Stomach (tissue), 9 donors: ENCODE data around the gene CALML4. TPM values are rescaled to one million over a fixed set of nuclear protein-coding genes. Genes with fewer than 3 reads are reported as not detected.

Source experiments
- DNase-seq, 2 donors: peaks; one replicate each; pipeline versions ENCODE4 v3.0.0 to v3.0.0-alpha.2; 2013 to 2019
- H3K27ac ChIP-seq, 5 donors: fragments of 200-600 bp in 4 of 5; sonication (generic) in 4 of 5; one replicate each; pipeline ENCODE4 v1.5.1; 2013 to 2019; ENCODE audit warnings: mild to moderate bottlenecking in 1 of 5, moderate library complexity in 1 of 5
- H3K27me3 ChIP-seq, 3 donors: fragments of 200-600 bp; sonication (generic); one replicate each; pipeline ENCODE4 v1.5.1; 2017 to 2019; ENCODE audit warnings: mixed run types in 1 of 3
- H3K36me3 ChIP-seq, 4 donors: fragments of 200-600 bp; sonication (generic); 1 replicate in 3 of 4; 2 replicates in 1 of 4; pipeline ENCODE4 v1.5.1; 2016 to 2019
- H3K4me1 ChIP-seq, 4 donors: fragments of 200-600 bp; sonication (generic); one replicate each; pipeline ENCODE4 v1.5.1; 2016 to 2019
- H3K4me3 ChIP-seq, 4 donors: fragments of 200-600 bp; sonication (generic) in 3 of 4; one replicate each; pipeline ENCODE4 v1.5.1; 2016 to 2019; ENCODE audit warnings: mild to moderate bottlenecking in 1 of 4
- H3K9me3 ChIP-seq, 4 donors: fragments of 200-600 bp; sonication (generic); one replicate each; pipeline ENCODE4 v1.5.1; 2016 to 2019
- CTCF ChIP-seq, 7 experiments: fragments of 450-650 bp in 4 of 7; fragments of 200-600 bp in 3 of 7; sonication (generic) in 3 of 7; IDR thresholded peaks; one replicate each; pipeline ENCODE4 v1.5.1; 2016 to 2019; ENCODE audit warnings: antibody characterized with exemption in 7 of 7, control low read depth in 2 of 7, mild to moderate bottlenecking in 1 of 7
- EP300 ChIP-seq: sonication (generic); formaldehyde crosslinking; IDR thresholded peaks from one replicate; pipeline ENCODE4 v1.6.1; 2017; ENCODE audit warnings: antibody characterized with exemption
- POLR2A ChIP-seq, 4 donors: fragments of 450-650 bp; IDR thresholded peaks; one replicate each; pipeline ENCODE4 v1.6.1; 2016; ENCODE audit warnings: antibody characterized with exemption in 4 of 4, control low read depth in 2 of 4, mild to moderate bottlenecking in 1 of 4, moderate library complexity in 1 of 4
- POLR2AphosphoS5 ChIP-seq, 3 donors: sonication (generic); formaldehyde crosslinking; IDR thresholded peaks; one replicate each; pipeline ENCODE4 v1.6.1; 2016; ENCODE audit warnings: antibody characterized with exemption in 3 of 3
- WGBS, 5 donors: extraction: QIAGEN DNeasy Blood & Tissue Kit in 3 of 5; methylation state at CpG; one replicate each; pipeline versions ENCODE4 v1.1.5 to v1.1.7; 2013 to 2018; 5-methylcytosine and 5-hydroxymethylcytosine counted together
- intact Hi-C: fragments of 100-400 bp; cut with DNase I; formaldehyde crosslinking; loops from one replicate; pipeline ENCODE4 v1.15.1; 2023; ENCODE audit warnings: low total_unique reads
- polyA plus RNA-seq, 3 donors: library from polyadenylated mRNA; stranded (reverse); fragments of 200-250 nt; gene quantifications; one replicate each; pipeline ENCODE4 v1.2.3, GENCODE V29; 2013
- total RNA-seq, 5 donors: library from RNA; depleted of rRNA; stranded (reverse); fragments of >200 nt; gene quantifications; one replicate each; pipeline versions ENCODE4 v1.1.0 to v1.2.3, GENCODE V29; 2014 to 2016
- donor health status: healthy with polysubstance abuse.
- donor health status: Bipolar disorder and iron deficiency.
- donor health status: healthy.

CALML4 gene
- total and polyA plus RNA-seq, 8 donors, result 7.6 to 24.3 (median 13.3) TPM

- 75 to 92% (median 82%) methylated on average over 1 of the region's 1 CpG for WGBS, 5 donors
- H3K4me1 ChIP-seq, result peaks cover 0 to 26% (median 6%) of the 10 kb centered on the region in 4 donors
- no peak overlapping the region for H3K27ac ChIP-seq
- peaks cover 0 to 47% (median 29%) of the 10 kb centered on the region in 4 donors for H3K36me3 ChIP-seq
- H3K9me3 ChIP-seq, result no peaks in the 10 kb centered on the region
- TF ChIP-seq POLR2A (IDR thresholded peaks at IDR 0.05) (no peak), EP300 (no peak), CTCF (IDR thresholded peaks at IDR 0.05) (no peak), POLR2AphosphoS5 (IDR thresholded peaks at IDR 0.05) (no peak)
- no peaks in the 10 kb centered on the region for H3K27me3 ChIP-seq
- H3K4me3 ChIP-seq, result no peak overlapping the region
- intact Hi-C loops, result no loop called here
- DNase-seq, result no peak
Observed at GRCh38 chr15:68148039-68148438, 57.1 kb downstream of the CALML4 start.

GRCh38 chr15:68145706-68146105 lies 59.4 kb downstream of the CALML4 start:
- Histone ChIP-seq H3K9me3 (no peaks in the 10 kb centered on the region), H3K36me3 (peaks cover 0 to 45% (median 31%) of the 10 kb centered on the region in 4 donors), H3K4me1 (peaks cover 0 to 29% (median 14%) of the 10 kb centered on the region in 4 donors), H3K4me3 (no peak overlapping the region), H3K27me3 (no peaks in the 10 kb centered on the region), H3K27ac (no peak overlapping the region)
- no peak for DNase-seq
- intact Hi-C loops, result no loop called here
- TF ChIP-seq CTCF (IDR thresholded peaks at IDR 0.05), result no peak
- TF ChIP-seq POLR2AphosphoS5 (IDR thresholded peaks at IDR 0.05), result no peak
- no peak for TF ChIP-seq POLR2A (IDR thresholded peaks at IDR 0.05)
- TF ChIP-seq EP300, result no peak

- Histone ChIP-seq H3K36me3 (peaks cover 0 to 44% (median 30%) of the 10 kb centered on the region in 4 donors), H3K9me3 (no peaks in the 10 kb centered on the region), H3K4me1 (peaks cover 3 to 36% (median 20%) of the 10 kb centered on the region in 4 donors), H3K27ac (no peak overlapping the region), H3K4me3 (no peak overlapping the region), H3K27me3 (no peaks in the 10 kb centered on the region)
- no peak for DNase-seq
- intact Hi-C loops, result no loop called here
- TF ChIP-seq EP300 (no peak), POLR2AphosphoS5 (IDR thresholded peaks at IDR 0.05) (no peak), CTCF (IDR thresholded peaks at IDR 0.05) (no peak), POLR2A (IDR thresholded peaks at IDR 0.05) (no peak)
- 71 to 80% (median 72%) methylated on average over 1 of the region's 1 CpG for WGBS, 5 donors
Observed at GRCh38 chr15:68143785-68144184, 61.3 kb downstream of the CALML4 start.

GRCh38 chr15:68143129-68143528 lies 62.0 kb downstream of the CALML4 start:
- Histone ChIP-seq H3K9me3 (no peaks in the 10 kb centered on the region), H3K4me3 (no peak overlapping the region), H3K27ac (no peak overlapping the region), H3K36me3 (peaks cover 0 to 38% (median 24%) of the 10 kb centered on the region in 4 donors), H3K27me3 (no peaks in the 10 kb centered on the region), H3K4me1 (peaks cover 9 to 37% (median 24%) of the 10 kb centered on the region in 4 donors)
- no peak for DNase-seq
- TF ChIP-seq POLR2A (IDR thresholded peaks at IDR 0.05) (no peak), POLR2AphosphoS5 (IDR thresholded peaks at IDR 0.05) (no peak), CTCF (IDR thresholded peaks at IDR 0.05) (no peak)
- WGBS, 5 donors, result 92 to 97% (median 95%) methylated on average over 2 of the region's 2 CpGs
- intact Hi-C loops, result no loop called here

Other genes starting within 250 kb of the CALML4 start
- gene PIAS1, start 151.0 kb downstream of the CALML4 start, total RNA-seq, result 10 to 100 TPM; 38.7 to 56.6 (median 48.1) TPM
- 10 to 100 TPM in 2 of 3 donors, 1 to 10 TPM in 1; 7.9 to 14.5 (median 12.4) TPM for gene PIAS1, start 151.0 kb downstream of the CALML4 start, polyA plus RNA-seq
- 100 to 1,000 TPM in 1 of 5 donors, 10 to 100 TPM in 3, 1 to 10 TPM in 1; 6.4 to 151 (median 25.0) TPM for gene CLN6, start 24.4 kb upstream of the CALML4 start, total RNA-seq
- gene CLN6, start 24.4 kb upstream of the CALML4 start, polyA plus RNA-seq, result 10 to 100 TPM in 1 of 3 donors, 1 to 10 TPM in 2; 8.7 to 17.1 (median 9.2) TPM
- 10 to 100 TPM; 18.1 to 92.0 (median 31.2) TPM for gene FEM1B, start 72.4 kb upstream of the CALML4 start, total RNA-seq
- gene FEM1B, start 72.4 kb upstream of the CALML4 start, polyA plus RNA-seq, result 10 to 100 TPM in 1 of 3 donors, 1 to 10 TPM in 2; 8.2 to 13.3 (median 9.9) TPM
- gene ITGA11, start 226.8 kb upstream of the CALML4 start, total RNA-seq, result 10 to 100 TPM in 1 of 5 donors, 1 to 10 TPM in 3, under 1 TPM in 1; 0.58 to 12.1 (median 4.3) TPM
- gene ITGA11, start 226.8 kb upstream of the CALML4 start, polyA plus RNA-seq, result under 1 TPM; 0.08 to 1.00 (median 0.92) TPM